Testis (tissue), 2 donors: ENCODE results near the gene LYST.

Experiments used
- POLR2A ChIP-seq: fragments of 450-650 bp; IDR thresholded peaks from one replicate; pipeline ENCODE4 v1.6.1; 2017; ENCODE audit warnings: antibody characterized with exemption, mild to moderate bottlenecking, moderate library complexity
- TF ChIP-seq, protein P1 (sequence below), 3 experiments: fragments of 450-650 bp in 2 of 3; fragments of 200-600 bp in 1 of 3; sonication (generic) in 1 of 3; IDR thresholded peaks; one replicate each; pipeline ENCODE4 v1.5.1; 2016 to 2019; ENCODE audit warnings: antibody characterized with exemption in 3 of 3, mild to moderate bottlenecking in 2 of 3, moderate library complexity in 1 of 3

DNA sequence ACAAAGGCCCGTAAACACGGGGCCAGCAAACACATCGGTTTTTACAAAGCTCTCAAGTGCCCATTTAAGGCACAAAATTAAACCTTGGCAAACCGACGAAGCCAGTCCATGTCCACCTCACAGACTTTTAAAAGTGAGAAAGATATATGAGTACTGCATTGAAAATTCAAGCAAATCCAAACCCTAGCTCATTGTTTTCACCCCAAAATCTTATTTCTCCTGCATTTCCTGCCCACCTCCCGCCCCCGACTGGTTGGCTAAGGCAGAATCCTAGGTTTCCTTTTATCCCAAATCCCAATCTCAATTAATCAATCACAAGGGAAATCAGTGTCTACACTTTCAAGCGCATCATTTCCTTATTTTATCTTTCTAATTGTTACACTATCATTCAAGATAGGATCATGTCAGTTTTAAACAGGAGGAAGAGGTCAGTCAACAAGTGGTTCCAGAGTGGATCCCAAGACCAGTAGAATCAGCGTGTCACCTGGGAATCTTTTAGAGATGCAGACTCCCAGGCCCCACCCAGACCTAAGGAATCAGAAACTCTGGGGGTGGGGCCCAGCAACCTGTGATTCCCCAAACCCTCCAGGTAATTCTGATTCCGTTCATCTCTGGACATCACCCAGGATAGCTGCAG lies 215.4 kb downstream of the LYST start:
- TF ChIP-seq, protein P1, sequence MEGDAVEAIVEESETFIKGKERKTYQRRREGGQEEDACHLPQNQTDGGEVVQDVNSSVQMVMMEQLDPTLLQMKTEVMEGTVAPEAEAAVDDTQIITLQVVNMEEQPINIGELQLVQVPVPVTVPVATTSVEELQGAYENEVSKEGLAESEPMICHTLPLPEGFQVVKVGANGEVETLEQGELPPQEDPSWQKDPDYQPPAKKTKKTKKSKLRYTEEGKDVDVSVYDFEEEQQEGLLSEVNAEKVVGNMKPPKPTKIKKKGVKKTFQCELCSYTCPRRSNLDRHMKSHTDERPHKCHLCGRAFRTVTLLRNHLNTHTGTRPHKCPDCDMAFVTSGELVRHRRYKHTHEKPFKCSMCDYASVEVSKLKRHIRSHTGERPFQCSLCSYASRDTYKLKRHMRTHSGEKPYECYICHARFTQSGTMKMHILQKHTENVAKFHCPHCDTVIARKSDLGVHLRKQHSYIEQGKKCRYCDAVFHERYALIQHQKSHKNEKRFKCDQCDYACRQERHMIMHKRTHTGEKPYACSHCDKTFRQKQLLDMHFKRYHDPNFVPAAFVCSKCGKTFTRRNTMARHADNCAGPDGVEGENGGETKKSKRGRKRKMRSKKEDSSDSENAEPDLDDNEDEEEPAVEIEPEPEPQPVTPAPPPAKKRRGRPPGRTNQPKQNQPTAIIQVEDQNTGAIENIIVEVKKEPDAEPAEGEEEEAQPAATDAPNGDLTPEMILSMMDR (IDR thresholded peaks at IDR 0.05): no peak
- TF ChIP-seq POLR2A: no peak
